GM12865 (cell line): ENCODE measurements around the gene TBXAS1.

Source experiments
- DNase-seq: peaks from one replicate; pipeline ENCODE4 v3.0.0; 2010; ENCODE audit warnings: low read depth
- H3K4me3 ChIP-seq: 2 replicates; pipeline ENCODE4 v1.5.1; 2011; ENCODE audit warnings: mild to moderate bottlenecking, low read depth, low read length, control low read depth
- TF ChIP-seq, protein P1 (sequence below): IDR thresholded peaks from 2 replicates; pipeline ENCODE4 v1.5.1; 2011; ENCODE audit warnings: low read length, control low read depth, low read depth, inconsistent platforms; ENCODE audit not compliant: insufficient read depth; ENCODE audit errors: missing control alignments

The TBXAS1 gene

DNA sequence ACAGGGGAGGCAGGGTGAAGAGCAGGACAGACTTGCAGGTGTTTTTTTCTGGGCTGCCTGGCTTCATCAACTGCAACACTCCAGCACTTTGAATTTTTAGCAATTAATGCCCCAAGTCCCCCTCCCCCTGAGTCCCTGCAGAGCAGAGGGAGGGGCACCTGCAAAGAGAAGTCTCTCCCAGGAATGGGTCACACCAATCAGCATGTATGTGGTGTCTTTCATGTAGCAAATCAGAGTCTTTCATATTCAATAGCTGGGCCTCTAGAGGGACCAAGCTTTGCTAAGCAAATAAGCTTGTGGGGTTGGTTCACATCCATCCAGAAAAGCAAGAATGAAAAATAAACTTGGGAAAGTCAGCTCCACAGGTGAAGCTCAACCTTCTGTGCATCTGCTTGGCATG lies 143.0 kb downstream of the TBXAS1 start:
- TF ChIP-seq, protein P1, sequence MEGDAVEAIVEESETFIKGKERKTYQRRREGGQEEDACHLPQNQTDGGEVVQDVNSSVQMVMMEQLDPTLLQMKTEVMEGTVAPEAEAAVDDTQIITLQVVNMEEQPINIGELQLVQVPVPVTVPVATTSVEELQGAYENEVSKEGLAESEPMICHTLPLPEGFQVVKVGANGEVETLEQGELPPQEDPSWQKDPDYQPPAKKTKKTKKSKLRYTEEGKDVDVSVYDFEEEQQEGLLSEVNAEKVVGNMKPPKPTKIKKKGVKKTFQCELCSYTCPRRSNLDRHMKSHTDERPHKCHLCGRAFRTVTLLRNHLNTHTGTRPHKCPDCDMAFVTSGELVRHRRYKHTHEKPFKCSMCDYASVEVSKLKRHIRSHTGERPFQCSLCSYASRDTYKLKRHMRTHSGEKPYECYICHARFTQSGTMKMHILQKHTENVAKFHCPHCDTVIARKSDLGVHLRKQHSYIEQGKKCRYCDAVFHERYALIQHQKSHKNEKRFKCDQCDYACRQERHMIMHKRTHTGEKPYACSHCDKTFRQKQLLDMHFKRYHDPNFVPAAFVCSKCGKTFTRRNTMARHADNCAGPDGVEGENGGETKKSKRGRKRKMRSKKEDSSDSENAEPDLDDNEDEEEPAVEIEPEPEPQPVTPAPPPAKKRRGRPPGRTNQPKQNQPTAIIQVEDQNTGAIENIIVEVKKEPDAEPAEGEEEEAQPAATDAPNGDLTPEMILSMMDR: no peak
- H3K4me3 ChIP-seq: no peak overlapping the region
- no peak for DNase-seq

DNA sequence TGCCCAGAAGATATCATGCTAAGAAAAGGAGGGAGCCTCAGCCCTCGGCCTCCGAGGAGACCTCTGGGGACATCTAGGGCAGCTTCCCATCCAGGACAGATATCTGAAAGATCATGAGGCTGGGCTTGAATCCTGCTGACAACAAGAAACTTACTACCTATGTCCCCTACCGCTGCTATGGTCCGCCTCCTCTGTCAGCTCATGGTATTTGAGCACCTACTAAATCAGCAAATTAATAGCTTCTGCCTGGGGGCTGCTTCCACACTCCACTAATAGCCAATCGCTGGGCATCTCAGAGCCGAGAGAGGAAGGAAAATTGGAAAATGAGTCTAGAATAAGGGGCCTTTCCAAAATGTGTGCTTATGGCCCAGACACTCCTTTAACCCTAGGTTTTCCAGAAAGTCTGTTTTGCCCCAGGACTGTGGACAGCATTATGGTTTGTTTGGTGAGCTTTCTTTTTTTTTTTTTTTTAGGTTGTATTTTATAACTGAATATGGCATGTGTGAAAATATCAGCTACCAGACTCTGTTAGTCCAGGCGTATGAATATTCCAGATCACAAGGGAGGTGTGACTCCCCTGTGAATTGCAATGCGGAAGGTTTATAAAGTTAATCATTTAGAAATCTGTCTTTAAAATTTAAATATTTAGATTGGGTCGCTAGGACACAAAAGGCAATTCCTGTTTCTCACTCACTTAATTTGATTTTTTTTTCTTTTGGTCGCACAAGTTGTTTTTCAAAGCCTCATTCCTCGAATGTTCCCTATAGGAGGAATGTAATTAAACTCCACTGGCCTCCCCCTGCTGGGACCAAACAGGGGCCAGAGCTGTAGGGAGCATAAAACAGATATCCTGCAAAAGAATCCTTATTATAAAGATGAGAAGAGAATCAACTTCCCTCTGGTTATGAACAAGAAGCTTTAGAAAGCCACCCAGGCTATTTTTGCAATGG lies 144.3 kb downstream of the TBXAS1 start:
- TF ChIP-seq, protein P1: no peak
- H3K4me3 ChIP-seq: no peak overlapping the region
- DNase-seq: no peak

DNA sequence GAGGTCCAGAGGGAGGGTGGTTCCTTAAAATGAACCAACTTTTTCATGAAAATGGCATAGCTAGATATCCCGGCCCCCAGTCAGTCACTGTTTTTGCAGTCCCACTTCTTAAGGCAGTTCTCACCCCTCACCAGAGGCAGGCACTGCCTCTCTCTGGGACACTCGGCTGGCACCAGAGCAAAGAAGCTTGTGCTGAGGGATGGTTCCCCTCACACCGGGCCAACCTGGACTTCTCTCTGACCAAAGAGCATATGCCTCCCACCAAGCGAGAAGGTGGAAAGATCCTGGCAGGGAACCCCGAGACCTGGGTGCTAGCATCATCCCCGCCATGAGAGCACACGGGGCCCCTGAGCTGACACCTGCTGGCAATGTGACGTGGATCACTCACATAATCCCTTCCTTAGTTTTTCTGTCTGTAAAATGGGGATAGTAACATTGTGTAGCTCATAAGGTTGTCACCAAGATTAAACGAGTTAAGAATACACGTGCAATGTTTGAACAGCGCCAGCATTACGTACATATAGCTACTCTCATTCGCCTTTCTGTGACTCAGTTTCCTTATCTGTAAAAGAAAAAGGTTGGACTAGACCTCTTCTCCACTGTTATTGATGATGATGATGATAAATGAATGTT lies 145.2 kb downstream of the TBXAS1 start:
- DNase-seq: no peak
- H3K4me3 ChIP-seq: no peak overlapping the region
- TF ChIP-seq, protein P1: no peak

DNA sequence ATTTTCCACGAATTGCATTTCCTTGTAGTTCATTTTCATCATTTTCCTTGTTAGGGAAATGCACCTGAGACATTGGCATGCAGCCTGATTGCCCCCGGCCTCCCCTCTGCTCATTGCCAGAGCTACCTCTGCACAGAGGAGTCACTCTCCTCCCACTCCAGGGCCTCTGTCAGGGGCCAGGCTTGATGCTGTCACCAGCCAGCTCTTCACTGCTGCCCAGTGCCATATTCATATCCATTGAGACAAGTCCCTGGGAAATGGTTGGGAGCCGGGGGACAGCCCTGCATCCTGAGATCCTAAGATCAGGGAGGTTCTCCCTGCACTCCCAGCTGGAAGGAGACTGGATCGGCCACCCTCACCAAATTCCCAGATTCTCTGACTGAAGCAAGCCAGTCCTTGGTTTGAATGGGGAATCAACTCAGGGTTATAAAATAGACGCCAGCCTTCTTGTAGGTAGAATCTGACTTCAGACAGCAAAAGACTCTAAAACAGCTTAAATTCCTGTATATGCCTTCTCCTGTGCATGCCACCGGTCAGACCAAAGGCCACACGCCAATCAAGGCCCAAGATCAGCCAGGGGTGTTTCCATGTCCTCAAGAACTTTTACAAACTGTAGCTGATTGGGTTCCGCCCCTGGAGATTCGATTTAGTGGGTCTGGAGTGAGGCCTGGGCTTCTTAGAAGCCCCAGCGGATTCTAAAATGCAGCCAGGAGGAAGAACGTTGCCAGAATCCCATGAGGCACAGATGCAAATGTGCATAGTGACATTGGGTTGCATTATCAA lies 147.2 kb downstream of the TBXAS1 start:
- no peak overlapping the region for H3K4me3 ChIP-seq
- DNase-seq: no peak
- TF ChIP-seq, protein P1: no peak

DNA sequence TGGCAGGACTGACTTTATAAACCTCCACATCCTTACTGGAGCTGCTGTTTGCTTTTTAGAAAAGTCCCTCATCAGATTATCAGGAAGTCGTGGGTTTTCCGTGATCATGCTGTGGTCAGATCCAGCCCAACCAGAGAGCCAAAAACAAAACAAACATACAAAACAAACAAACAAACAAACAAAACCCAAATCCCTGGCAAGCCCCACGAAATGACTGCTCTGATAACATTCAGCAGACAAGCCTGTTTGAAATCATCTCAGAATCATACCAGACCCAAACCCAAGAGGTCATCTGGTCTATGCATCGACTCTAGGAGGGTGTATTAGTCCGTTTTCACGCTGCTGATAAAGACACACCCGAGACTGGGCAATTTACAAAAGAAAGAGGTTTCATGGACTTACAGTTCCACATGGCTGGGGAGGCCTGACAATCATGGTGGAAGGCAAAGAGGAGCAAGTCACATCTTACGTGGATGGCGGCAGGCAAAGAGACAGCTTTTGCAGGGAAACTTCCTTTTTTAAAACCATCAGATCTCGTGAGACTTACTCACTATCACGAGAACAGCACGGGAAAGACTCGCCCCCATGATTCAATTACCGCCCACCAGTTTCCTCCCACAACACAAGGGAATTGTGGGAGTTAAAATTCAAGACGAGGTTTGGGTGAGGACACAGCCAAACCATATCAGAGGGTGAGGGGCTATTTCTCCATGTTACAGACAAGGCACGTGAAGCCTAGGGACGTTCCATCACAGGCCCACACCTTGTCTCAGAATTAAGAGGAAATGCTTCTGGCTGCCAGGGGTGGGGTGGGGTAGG lies 148.0 kb downstream of the TBXAS1 start:
- TF ChIP-seq, protein P1: no peak
- no peak overlapping the region for H3K4me3 ChIP-seq
- no peak for DNase-seq

DNA sequence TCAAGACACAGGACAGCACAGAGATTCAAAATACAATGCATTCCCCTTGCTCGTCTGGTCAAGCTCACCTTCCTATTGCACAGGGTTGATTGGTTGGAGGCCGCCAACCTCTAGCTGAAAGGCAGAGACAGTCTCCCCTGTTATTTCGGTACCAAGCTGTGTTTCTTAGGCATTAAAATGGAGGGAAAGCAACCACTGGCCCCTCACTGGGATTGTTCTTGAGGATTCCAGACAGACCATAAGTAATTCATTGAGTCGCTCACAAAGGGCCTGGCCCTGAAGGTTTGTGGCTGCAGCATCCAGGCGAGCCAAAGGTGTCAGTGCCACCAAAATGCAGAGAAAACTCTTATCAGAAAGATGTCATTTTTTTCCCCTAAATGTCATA lies 152.4 kb downstream of the TBXAS1 start:
- no peak for DNase-seq
- H3K4me3 ChIP-seq: no peak overlapping the region
- TF ChIP-seq, protein P1: no peak
